Activated CD8-positive, alpha-beta memory T cell treated with anti-CD3 and anti-CD28 coated beads, Interleukin-2, amount 50 U/mL, for 24 hours (primary cell): ENCODE measurements around the gene TWIST2.

Experiments
- DNase-seq: peaks from one replicate; pipeline ENCODE4 v3.0.0-alpha.2; 2020; ENCODE audit errors: extremely low read depth

Gene TWIST2

DNA sequence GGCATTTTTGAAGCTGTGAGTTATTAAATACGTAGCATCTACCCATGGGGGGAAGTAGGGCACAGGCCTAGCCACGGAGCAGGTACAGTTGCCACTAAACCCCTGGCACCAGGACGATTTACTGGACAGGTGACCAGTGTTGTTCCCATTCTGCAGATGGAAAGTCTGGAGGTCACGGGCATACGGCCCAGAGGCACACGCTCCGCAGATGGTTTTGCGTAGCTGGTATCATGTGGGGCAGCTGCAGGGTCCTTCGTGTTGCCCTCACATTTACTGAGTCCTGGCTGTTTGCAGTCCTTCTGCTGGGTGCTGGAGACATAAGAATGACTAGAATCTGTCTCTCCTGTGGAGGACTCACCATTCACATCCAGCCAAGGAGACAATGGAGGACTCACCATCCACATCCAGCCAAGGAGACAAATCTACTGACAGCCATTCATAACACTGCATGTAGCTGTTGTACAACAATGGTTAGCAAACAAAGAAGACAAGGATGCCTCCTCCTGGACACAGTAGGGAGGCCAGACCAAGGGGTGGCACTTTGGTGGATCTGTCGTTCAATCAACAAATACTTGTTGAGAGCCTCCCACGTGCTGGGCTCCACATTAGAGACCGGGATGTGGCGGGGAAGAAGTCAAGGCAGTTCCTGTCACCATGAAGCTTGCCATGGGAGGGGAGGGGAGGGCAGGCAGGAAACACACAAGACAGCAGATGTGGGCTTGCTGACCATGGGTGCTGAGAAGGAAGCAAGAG is 24.9 kb downstream of the TWIST2 start:
- no peak for DNase-seq

DNA sequence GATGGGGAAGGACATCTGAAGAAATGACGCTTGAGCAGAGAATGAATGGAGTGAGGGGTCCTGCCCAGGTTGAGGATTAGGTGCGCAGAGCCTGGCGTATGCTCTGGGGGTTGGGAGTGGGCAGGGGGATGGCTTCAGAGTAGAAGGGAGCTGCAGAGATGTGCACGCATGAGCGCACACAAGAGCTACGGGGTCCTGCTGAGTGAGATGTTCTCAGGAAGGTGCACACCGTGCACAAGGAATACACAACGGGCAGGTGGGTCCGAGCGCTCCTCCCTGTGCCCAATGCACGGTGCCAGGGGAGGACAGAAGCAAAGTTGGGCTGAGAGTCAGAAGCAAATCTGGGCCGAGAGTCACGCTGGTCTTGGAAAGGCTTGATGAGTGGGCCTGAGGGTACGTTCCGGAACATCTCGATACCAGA is 25.5 kb downstream of the TWIST2 start:
- no peak for DNase-seq

DNA sequence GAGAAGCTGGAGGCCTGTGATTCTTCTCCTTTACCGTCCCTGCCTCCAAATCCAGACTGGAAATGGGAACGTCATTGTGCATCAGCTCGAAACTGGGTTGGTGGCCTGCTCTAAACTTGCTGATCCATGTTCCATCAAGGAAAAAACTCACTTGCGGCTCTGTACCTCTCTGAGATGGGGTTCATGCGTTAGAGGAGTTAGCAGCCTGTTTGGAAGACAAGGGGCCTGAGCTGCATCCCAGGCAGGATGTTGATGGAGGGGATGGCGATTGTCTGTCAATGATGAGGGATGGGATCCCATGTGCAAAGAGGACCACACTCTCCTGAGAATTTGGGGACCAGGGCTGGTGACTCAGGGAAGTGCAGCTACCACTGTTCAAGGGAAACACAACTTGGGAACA is 26.0 kb downstream of the TWIST2 start:
- no peak for DNase-seq

DNA sequence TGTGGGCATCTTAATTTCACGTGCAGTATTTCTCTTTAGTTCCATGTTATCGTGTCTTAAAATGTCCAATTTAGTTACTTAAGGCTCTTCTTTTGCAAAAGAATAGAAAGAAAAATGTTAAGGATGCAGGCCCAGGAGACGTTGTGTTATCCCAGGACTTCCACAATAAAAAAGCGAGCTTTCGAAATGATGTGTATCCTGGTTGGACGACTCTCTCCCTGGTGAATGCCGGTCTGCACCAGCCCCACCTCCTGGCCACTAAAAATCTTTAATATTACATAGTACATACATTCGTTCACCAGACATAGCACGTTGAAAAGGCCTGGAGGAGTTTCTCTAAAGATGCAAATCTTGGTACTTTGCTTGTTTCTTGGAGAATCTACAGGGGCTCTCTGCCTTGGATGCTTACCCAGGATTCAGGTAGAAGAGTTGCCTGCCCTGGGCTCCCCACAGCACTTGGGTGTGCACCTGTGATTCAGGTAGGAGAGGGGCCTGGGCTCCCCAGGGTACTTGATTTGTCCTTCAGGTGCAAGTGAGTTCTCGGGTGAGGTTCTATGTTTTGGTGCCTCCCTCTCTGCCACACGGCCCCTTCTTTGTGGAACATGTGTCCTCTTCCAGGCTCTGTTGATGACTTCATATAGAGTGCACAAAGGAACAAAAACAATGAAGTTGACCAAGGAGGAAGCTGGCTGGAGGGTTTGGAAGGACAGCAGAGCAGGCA is 26.6 kb downstream of the TWIST2 start:
- no peak for DNase-seq

DNA sequence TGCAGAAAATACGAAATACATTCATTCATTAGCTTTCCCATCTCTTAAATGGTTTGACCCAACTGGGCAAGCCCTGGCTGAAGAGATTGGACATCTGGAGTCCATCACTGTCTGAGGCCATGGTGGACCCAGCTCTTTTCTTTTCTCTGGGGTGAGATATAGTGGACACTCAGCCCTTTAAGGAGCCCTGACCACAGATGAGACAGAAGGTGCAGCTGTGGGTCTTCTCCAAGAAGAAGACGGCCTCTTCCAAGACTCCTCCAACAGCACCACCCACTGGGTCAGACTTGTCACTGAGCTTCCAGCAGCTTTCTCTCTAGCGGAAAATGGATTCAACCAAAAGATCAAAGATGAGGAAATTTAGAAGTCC is 27.2 kb downstream of the TWIST2 start:
- no peak for DNase-seq

DNA sequence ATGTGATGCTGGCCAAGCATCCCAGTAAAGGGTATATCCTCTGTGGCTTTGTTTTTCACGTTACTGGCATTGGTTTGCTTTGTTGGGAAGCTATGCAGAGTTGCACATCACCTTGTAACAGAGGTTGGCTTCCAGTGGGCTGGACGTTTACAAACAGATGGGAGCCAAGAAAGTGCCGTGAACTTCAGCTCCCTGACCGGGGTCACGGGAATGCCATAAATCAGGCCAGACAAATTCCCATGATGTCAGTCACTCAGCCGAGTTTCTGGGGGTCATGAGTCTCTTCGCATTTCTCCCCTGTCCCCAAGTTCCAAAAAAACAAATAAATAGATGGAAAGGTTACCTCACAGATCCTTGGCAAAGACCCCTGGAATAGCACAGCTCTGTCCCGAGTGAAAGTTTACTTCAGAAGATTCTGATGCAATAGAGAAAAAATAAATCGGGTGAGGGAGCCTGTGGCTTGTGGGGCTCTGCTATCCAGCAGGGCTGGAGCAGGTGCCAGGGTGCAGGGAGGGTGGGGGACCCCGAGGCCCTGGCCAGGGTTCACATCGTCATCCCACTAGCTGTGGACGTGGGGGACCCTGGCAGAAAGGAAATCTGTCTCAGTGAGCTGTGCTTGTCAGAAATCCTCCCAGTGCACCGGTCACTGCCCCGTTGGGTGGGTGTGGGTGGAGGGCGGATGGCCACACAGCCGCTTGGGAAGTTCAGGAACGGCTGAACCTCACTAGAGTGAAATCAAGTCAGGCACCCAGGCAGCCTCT is 27.8 kb downstream of the TWIST2 start:
- no peak for DNase-seq

DNA sequence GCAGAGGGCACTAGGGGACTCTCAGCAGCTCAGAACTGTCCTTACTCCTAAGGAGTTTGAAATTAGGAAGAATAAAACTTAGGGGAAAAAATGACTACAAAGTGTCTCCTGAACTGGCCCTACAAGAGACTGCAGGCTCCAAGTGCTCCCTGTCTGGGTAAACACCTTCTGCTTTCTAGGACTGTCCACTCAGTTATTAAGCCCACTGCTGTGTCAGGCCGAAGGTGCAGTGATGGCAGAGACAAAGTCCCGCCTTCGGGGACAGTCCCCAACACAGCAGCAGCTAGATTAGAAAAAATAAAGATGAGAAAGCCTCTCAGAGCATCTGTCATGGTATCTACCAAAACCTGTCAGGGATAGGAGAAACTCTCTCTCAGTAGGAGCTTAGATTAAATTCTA is 28.3 kb downstream of the TWIST2 start:
- DNase-seq: no peak

DNA sequence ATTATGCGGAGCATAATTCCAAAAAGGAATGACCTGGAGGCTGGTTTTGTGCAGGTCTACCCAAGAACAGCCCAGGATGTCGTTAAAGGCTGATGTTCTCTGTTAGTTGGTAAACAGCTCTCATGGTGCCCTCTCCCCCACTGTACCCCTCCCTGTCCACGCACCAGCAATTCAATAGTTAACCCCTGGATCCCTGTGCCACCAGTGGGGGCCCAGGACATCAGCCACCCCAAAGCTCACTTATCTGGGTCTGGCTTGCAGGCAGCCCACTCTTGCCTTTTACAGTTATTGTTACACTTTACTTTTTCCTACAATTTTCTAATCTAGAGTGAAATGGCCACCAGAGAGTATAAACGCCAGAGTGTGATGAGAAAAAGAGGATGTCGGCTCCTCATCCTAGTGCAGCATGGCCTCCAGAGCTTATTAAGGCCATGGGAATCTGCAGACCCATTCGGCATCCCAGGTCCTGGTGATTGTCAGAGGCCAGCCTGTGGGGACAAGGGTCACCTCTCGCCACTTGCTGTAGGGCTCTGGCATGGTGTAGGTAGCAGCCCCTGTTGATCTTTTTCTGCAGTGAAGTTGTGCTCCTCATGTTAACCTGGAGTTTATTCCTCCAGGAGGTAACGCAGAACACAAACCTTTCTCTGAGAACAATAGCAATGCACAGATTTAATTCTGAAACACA is 30.3 kb downstream of the TWIST2 start:
- DNase-seq: no peak

DNA sequence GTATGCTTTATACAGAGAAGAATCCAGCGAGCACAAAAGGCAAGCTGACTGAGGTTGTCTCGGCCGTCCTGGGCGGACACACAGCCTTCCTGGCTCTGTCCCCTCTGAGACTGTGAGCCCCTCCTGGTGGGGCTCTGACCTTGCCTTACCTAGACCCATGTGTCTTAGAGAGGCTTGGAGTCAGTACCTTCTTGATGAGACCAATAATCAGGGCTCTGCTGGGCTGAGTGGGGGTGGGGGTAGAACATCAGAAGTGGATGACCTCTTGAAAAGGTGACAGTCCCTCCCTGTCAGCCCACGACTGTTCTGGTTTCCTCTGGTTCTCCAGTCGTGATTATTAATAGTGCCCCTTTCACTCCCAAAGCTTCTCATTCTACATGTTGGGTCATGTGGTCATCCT is 31.2 kb downstream of the TWIST2 start:
- DNase-seq: no peak

DNA sequence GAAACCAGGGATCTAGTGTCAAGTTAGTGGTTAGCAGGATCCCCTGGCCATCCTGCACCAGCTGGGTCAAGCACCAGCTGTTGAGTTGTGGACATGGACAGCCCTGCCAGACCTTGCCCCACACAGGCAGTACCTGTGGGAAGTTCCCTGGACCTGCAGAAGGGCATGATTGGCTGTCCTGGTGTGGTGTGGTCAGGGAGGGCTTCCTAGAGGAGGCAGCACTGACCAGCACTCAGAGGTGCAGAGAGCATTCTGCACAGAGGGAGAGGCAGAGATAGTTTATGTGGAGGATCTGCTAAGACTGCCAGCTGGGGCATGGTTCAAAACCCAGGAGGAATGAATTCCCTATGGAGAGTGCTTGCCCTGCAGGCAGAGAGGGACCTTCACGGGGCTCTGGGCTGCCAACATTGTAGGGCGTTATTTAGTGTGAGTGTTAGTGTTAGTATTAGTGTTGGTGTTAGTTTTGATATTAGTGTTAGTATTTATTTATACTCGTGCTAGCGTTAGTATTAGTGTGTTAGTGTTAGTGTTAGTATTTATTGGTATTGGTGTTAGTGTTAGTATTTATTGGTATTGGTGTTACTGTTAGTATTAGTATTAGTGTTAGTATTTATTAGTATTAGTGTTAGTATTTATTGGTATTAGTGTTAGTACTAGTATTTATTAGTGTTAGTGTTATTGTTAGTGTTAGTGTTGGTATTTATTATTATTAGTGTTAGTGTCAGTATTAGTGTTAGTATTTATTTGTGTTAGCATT is 31.9 kb downstream of the TWIST2 start:
- no peak for DNase-seq

DNA sequence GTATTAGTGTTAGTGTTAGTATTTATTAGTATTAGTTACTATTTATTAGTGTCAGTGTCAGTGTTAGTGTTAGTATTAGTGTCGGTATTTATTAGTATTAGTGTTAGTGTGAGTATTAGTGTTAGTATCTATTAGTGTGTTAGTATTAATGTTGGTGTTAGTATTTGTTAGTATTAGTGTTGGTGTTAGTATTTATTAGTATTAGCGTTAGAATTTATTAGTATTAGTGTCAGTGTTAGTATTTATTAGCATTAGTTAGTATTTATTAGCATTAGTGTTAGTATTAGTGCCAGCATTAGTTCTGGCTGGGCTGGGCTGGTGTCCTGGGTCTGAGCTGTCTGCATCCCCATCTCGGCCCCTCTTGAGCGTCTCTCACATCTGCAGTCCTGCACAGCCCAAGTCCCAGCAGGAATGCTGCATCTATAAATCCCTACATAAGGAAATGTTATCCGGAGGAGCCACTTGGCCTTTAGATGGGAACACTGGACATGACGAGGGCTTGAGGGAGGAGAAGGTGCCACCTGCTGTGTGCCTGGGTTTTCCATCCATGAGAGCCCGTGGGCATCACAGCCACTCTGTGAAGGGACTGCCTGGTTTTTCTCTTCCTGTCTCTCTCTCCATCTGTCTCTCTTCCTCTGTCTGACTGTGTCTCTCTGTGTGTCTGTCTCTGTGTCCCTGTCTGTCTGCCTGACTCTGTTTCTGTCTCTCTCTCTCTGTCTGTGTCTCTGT is 33.6 kb downstream of the TWIST2 start:
- DNase-seq: no peak

DNA sequence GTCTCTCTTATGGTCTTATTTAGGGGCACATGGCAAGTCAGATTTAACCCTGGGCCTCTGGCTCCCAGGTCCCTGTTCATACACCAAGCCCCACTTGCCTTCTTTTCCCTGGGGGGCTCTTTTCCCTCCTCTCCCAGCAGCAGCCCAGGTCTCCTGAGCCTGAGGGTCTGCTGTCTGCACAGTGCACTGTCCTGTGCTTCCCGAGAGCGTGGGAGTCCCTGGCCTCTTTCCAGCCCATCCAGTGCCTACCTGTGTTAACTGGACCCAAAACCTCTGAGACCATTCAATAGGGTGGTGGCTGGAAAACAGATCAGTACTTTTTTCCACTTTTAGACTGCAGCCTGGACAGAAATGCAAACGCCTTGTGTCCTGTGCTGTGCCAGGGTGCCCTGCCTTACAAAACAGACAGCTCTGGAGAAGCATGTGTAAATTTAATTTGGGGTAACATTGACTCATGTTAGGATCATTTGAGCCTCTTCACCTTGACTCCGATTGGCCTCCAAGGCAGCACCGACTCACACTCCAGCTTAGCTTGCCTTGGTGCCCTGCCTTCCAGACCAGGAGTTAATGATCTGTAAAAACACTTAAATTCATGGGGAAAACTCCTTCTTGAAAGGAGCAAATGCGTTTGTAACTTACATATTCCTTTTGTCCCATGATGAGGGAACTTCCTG is 34.3 kb downstream of the TWIST2 start:
- DNase-seq: no peak

DNA sequence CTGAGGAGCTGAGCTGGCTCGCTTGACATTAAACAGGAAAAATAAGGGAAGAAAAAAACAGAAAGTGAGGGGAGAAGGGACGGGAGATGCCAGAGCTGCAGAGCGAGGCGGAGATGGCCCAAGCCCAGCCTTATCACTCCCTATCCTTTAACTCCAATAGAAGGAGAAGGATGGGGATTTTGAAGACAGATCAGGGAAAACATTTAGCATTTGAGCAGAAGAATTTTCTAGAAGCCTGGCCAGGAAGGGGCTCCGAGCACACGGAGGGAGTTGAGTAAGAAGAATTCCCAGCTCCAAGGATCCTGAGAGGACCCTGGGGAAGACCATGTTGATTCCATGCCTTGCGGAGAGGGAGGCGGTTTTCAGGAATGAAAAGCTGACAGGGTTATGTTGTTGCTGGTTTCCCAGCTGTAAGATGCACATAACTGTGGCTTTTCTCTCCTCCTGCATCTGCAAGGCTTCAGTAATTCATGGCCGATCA is 35.6 kb downstream of the TWIST2 start:
- DNase-seq: no peak

DNA sequence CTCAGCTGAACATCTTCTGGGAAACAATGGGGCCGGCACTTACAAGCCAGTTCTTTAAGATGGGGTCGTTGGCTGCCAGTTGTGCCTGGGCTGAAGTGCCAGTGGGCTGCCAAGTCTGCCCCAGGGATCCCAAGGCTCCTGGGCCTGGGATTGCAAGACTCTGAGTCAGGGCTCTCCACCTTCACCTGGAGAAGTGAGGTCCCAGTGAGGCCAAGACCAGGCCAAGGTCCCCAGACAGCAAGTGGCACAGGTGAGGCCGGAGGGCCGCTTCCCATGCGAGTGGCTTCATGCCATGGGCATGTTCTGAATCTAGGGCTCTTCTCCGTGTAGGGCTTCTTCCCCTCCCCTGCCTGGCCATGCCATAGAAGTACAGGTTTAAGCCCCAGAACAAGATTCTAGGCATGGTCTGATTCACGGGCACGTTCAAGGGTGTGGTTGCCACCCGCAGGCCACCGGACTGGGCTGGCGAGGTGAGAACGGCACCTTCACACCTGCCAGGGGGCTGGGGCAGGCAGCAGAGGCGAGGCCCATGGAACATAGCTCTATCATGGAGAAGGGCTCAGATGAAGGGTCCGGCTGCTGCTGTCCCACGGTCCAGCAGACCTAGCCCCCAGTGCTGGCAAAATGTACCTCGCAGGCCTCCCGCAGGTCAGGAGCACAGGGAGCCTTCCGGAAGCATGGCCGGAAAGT is 36.4 kb downstream of the TWIST2 start:
- DNase-seq: no peak

DNA sequence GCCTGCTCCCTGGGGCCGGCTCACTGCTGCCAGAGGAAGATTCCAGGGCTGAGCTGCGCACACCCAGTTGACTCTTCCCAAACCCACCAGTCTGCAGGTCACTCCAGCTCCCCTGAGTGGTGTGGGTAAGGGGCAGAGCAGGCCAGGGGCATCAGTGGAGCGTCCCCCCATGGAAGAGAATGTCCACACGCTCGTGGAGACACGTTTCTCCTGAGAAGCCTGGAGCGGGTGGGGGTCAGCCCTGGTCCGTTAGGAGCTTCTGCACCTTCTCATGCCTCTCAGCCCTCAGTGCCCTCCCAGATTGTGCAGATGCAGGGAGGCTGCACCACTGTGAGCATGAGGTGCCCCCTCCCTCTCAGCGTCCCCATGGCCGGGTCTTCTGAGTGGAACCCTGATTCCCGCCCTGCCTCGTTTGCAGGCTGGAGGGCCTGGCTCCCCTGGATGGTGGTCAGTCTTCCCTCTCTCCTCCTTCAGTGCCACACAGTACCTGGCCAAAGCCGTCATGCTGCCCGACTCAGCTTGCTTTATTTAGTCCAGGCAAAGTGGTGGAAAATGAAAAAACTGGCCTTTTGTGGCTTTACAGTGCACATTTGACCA is 37.0 kb downstream of the TWIST2 start:
- no peak for DNase-seq

DNA sequence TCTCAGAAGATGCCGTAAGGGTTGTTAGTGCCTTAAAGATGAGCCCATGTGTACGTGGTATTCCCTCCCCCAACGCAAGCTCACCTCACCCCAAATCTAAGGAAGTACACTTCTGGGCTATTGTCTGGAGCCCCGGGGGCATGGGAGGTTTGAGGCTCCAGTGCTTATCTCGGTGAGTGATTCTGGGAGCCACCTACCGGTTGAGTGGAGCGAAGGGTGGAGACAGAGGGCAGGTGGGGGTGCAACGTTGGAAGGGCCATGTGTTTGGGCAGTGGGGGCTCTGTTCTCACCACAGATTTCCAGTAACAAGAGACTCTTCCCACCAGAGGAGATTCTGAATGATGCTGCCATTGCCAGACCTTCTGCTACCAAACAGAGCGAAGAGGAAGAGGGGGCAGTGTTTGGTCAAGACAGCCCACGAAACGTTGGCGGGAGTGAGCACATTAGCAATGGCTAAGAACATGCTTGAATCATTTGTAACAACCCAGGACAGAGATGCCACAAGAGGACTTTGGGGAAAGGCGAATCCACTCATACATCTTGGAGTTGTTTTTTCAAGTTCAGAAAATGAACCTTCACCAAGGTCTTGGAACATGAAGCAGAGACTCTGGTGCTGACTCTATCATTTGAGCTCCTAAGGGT is 38.7 kb downstream of the TWIST2 start:
- no peak for DNase-seq

DNA sequence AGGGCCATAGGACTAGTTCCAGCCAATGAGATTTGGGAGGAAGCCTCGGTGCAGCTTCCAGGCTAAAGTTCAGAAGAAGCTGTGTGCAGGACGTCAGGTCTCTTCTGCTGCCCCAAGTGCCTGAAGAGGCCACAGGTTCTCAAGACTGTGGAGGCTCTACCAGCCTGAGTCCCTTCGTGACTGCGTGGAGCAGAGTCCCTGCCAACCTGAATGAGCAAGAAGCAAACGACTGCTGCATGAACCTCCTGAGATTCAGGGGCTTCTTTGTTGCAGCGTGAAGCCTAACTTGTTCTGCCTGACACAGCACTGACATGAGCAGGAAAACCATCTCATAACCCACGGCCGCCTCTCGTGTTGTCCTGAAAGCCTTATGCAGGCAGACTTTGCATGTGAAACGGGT is 39.7 kb downstream of the TWIST2 start:
- DNase-seq: no peak

DNA sequence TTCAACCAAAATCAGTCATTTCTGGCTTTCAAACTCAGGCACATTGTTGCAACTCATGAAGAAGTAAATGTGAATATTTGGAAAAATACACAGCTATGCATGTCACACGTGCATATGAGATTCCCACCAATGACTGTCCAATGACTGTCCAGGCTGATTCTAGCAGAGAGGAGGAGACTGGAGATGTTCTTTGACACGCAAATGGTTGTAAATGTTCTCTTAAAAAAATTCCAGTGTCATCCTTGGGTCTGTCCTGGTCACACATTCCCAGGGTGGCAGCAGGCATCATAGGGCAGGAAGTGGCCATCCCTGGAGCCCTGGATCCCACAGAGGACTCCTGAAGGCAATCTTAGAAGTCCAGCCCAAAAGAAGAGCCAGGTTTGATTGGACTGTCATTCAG is 40.9 kb downstream of the TWIST2 start:
- DNase-seq: no peak

DNA sequence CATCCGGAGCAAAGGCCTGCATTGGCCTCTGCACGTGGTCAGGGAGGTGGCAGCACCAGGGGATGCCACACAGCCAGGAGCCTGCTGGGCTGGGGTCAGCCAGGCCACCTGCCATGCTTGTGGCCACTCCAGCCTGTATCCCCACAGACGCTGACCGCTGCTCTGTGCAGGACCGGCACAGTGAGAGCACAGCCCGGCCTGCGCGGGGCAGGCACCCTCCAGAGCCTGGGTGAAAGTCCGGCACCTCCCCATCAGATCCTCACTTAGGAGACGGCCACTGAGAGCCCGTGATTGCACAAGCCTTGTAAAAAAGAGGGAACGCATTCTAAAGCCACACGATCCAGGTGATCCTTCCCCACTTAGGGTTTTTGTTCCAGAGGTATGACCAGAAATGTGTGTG is 42.2 kb downstream of the TWIST2 start:
- DNase-seq: no peak
